GM19397 (cell line): ENCODE measurements around the gene PMM2.
"Not testable (repeated sequence)": the region's sequence is repeated elsewhere in the genome, so short reads cannot be mapped to it uniquely, and the experiment has no call there.

Source experiments
- ATAC-seq: cut with Tn5 transposase; IDR thresholded peaks from one replicate; pipeline ENCODE4 v1.9.1; 2021; ENCODE audit warnings: mild to moderate bottlenecking, moderate library complexity; ENCODE audit not compliant: unreplicated experiment

The PMM2 gene

DNA sequence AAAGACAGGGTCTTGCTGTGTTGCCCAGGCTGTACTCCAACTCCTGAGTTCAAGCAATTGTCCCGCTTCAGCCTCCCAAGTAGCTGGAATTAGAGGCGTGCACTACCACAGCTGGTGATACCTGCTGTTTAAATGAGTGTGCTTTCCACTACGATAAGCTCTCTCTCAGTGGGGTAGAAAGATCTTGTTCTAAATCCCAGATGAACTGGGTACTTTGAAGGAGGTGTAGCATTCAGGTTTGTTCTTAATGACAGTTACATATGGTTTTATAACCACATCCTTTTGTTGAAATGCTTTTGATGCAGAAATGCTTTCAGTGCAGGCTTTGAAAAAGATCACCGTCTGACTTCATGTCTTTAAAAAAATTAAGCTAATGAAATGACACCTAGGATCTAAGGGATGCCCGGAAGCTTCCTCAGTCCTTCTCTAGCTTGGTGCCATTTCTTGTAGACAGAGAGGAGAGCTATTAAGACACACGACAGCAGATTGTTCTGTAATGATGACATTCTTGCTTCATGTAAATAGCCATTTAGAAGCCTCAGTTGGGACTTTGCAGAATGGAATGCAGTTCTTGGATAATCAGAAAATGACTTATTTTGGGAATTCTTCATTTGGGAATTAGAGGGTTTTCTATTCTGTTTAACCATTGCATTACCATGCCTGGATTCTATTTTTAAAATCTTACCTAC, 19.5 kb downstream of the PMM2 start:
- ATAC-seq = no peak

DNA sequence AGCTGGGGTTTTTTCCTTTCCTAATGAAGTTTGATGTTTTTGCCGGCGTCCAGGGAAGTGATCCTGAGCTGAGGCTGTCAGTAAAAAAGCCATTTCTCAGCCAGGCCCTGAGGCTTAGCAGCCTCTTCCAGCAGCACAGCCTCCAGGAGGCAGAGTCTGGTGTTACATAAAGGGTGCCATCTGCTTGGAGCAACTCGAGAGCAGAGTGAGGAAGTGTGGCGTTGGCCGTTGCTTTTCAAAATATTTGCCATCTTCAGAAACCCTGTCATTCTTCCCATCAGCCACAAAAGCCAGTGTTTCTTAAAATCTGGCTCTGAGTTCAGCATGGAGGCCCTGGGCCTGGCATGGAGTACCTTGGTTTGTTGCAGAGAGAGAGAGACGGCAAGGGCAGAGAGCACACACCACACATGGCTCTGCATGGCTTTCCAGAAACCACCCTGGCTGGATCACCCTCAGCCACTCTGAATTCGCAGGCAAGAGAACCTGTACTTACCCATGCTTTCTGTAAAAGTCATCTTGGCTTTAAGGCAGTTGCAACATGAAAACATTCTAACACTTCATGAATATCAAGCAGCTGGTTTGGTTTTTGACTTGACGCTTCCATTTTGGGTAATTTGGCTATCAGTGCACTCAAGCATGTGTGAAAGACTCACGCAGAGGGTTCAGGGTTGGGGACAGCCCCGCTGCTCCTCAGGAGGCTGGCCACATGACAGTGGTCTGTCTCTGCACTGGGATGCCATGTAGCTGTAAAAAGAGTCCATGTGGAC, 21.0 kb downstream of the PMM2 start:
- ATAC-seq = peak; percentile 87

DNA sequence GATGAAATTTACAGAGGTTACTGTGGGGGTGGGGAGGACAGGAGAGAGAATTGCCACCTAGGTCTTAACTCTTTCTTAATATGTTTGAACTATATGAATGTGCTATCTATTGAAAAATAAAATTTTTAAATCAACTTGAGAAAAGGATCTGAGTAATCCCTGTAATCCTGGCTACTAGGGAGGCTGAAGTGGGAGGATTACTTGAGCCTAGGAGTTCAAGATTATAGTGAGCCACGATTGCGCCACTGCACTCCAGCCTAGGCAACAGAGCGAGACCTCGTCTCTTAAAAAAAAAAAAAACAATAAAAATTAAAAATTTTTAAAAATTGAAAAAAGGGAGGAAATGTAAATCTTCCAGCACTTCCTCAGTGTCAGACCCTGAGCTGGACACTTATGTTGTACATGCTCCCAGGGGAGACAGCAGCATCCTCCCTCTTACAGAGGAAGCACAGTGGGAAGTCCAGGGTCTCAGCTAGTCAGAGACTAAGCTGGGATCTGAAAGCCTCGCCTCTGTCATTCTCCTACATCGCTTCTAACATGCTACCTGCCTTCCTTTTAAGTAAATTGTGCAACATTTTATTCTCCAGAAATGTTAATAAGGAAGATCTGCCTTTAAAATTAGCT, 21.9 kb downstream of the PMM2 start:
- no peak for ATAC-seq

DNA sequence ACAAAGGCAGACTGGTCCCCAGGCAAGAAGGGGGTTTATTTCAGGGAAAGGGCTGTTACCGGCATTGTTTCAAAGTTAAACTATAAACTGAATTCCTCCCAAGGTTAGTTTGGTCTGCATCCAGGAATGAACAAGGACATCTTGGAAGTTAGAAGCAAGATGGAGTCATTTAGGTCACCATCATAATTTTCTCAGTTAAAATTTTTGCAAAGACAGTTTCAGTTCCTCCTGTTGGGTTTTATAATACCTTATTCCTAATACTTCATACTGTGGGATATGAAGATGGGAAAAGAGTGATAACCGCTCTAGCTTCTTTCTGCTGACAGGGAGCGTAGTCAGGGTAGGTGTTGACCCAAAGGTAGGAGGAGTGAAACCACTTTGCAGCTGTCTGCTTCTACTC, 24.8 kb downstream of the PMM2 start:
- no peak for ATAC-seq

DNA sequence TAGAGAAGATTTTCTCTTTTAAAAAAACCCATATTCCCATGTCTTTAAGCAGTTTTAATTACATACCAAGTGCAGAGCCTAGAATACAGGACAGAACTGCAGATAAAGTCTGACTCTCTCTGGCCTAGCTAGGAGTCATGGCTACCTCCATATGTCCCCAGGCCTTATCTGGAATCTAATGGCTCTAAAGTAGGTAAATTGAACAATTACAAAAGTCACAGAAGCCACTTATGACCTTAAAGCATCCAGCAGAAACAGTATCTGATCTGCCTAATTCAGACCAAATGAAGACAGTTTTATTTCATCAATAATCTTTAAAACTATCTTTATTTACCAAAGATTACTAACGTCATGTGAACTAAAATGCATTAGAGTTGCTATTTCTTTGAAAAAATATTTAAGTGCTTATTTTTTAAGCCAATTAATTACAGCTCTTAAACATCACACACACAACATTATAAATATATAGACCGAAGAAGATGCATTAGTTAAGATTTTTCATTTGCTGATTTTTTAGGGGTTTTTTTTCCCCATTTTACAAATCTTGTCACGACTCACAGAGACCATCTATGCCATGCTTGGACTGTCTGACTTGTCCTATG, 28.7 kb downstream of the PMM2 start:
- ATAC-seq = no peak

DNA sequence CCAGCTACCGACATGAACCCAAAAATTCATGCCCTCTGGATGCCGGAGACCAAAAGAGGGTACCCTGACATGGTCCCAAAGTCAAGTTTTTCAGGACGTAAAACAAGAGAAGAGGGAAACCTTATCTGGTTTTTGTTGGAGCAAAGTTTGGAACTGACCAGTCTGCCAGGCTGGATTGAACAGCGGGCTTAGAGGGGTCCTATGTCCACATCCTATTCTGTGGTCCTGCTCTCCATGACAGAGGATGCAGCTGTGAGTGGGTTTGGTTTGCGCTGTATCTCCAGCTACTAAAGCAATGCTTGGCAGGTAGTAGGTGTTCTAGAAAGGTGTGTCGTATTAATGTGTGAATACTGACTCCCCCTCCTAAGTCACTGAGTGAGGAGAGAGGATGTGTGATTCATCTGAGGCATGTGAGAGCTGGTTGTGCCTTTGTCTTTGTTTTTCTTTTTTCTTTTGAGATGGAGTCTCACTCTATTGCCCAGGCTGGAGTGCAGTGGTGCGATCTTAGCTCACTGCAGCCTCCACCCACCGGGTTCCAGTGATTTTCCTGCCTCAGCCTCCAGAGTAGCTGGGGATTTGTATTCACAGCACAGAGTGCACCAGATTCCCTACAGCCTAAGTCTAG, 31.0 kb downstream of the PMM2 start:
- ATAC-seq = no peak

DNA sequence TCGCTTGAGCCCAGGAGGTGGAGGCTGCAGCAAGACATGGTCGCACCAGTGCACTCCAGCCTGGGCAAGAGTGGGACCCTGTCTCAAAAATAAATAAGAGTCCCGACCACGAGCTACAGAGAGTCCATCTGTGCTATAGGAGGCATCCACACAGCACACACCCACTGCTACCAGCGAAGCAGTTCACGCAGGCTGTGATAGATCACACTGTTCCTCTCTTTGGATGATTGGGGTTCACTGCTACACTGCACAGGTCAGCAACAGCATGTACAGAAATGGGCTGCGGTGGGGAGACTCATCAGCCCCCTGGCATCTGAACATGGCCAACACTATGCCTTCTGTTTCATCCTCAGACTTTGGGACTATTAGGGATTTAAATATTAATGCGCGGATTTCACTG, 33.8 kb downstream of the PMM2 start:
- ATAC-seq = no peak

DNA sequence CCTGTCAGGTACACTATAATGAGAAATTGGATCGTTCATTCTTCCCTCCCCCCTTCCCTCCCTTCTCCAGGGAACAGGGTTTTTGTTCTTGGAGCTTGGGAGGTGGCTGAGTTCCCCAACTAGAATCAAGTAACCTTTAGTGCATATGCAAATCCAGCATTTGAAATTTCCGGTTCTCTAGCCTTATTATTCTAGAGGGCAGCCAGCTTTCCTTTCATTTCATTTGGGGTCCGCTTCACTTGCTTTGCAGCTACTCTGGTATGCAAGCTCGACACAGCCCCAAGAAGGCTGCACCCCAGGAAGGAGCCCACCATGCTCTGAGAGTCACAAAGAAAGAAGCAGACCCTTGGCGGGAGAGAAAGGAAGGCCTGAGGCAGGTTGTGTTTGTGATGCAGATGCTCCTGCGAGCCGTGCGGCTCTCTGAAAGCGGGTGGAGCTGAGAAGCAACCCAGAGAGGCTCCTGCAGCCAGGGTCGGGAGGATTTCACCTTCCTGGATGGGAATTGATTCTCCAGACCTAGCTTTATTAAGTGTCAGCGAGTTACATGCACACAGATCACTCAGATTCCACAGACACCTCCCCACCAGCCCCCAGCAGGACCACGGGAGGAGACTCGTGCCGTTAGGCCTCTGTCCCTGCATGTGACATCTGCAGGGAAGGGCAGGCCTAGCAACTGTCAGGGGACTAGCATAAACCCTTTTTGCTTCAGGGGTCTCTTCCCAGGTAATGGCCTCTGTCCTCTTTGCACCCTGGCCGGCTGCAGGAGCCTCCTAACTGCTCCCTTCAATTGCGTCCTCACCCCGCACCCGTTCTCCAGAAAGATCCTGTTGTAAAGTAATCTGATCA, 34.5 kb downstream of the PMM2 start:
- ATAC-seq = no peak

DNA sequence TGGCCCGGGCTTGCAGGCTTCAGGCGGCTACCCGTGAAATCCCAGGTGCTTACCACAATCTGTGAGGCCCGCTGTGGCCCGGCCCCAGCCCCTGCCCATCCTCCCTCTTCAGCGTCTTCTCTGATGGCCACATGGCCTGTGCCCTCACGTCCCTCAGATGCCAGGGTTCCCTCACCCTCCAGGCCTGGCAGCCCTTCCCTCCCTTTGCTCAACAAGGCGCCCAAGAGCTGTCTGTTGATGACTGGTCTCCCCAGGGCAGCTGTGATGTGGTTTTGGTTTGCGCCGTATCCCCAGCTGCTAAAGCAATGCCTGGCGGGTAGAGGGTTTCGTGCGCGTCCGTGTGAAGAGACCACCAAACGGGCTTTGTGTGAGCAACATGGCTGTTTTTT, 35.1 kb downstream of the PMM2 start:
- no peak for ATAC-seq

DNA sequence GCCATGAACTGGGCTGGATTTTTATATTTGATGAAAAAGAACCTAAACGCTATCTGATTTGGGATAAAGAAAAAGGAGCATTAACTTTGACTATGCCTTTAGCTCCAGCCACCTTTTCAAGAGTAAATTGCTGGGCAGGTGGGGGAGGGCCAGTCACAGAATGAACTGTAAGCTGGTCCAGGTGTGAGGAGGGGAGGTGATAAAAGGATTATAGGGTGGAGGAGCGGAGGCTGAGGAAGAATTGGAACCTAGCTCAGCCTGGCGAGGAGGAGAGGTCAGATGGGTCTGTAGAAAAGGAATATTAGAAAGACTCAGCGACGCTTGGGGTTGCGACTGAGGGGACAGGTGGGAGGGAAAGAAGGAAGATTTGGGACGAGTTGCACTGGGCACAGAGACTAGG, 39.2 kb downstream of the PMM2 start:
- not testable (repeated sequence) for ATAC-seq

DNA sequence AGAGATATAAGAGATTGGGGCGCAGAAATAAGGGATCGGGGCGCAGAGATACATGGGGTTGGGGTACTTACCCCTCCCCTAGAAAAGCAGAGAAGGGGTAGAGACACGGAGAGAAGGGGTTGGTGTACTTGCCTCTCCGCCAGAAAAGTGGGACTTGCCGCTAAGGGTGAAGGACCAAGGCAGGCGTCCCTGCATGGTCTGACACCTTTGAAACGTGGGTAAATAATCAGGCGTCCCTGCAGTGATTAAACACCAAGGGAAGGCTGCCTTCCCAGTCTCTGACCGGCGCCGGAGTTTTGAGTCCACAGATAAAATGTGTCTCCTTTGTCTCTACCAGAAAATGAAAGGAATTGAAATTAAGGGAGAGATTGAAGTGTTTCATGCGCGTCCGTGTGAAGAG, 40.0 kb downstream of the PMM2 start:
- not testable (repeated sequence) for ATAC-seq

DNA sequence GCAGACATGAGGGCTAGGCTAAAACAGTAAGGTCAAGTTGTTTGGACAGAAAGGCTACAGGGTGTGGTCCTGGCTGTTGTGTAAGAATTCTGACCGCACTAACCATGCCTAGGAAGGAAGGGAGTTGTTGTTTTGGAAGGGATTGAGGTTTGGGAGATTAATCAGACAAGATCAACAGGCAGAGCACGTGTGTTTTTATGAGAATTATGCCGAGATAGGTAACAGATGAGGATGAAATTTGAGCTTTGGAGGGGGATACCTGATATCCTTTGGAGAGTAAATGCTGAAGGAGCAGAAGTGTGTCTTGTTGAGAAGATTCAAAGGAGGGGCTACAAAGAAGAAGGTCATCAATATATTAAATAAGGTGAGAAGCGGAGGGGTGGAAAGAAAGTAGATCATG, 44.4 kb downstream of the PMM2 start:
- ATAC-seq = not testable (repeated sequence)

DNA sequence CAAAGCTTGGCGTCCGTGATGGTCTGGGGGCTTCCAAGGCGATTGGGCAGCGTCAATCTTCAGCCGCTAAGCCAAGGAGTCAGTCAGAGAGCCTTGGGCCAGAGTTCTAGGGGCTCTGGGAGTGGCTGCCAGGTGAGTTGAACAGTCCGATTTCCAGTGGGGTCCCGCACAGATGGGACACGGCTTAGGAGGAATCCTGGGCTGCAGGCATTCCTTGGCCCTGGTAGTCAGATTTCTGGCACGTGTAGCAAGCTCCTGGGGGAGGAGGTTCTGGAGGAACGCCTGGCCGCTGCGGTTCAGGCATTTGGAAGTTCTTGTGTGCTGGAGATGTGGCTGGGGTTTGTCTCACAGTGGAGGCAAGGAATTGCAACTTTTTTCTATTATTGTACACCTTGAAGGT, 45.7 kb downstream of the PMM2 start:
- ATAC-seq = not testable (repeated sequence)

DNA sequence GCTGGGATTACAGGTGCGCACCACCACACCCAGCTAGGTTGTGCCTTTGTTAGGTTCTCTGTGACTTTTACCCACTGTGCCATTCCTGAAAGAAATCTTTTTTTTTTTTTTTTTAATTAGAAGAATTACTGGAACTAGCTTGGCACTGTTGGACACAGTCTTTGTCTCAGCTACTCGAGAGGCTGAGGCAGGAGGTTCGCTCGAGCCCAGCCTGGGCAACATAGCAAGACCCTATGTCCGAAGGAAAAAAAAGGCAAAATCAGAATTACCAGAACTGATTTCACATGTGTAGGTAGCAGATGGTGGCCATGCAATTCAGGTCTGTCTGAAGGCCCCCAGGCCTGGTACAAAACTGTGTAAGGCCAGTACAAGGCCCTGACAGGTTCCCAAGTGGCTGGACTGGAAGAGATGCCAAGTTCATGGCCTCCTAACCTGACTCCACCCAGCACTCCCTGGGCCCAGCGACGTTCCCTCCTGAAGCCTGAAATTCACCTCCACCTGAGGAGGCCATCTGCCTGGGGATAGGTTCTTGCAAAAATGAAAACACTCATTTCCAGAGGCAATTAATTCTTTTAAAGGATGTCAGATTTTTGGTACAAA, 48.2 kb downstream of the PMM2 start:
- no peak for ATAC-seq

DNA sequence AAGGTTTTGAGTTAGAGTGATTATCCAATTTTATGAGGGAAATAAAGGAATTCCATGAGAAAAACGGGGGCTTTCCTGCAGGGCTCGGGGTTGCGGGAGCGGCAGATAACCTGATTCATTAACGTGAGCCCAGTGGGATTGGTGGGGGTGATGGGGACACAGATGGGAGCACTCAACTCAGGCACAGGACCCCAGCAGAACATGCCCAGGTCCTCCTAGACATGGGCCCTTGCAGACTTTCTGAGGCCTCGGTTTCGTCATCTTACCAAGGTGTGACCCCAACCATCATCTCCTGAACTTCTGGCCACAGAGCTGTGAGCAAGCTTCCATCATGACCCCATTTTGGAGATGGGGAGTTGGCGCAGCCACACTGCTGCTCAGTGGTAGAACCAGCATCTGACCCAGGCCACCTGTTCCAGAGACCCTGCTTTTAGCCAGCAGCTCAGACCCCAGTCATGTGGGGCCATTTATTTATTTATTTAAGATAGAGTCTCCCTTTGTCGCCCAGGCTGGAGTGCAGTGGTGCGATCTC, 48.8 kb downstream of the PMM2 start:
- no peak for ATAC-seq

DNA sequence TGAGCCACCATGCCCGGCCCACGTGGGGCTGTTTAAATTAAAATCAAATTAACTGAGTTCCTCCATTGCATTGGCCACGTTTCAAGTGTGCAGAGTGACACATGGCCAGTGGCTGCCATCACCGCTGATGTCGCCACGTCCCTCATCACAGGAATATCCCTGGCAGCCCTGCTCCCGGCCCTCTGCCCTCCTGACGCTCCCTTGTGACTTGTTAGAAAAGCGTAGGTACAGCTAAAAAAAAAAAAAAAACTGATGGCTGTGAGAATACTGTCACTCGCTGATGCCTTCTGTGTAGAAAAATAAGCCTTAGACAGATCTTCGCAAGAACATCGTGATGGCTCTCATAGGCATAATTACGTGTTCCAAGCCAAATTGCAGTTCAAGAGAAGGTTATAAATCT, 49.5 kb downstream of the PMM2 start:
- ATAC-seq = no peak

DNA sequence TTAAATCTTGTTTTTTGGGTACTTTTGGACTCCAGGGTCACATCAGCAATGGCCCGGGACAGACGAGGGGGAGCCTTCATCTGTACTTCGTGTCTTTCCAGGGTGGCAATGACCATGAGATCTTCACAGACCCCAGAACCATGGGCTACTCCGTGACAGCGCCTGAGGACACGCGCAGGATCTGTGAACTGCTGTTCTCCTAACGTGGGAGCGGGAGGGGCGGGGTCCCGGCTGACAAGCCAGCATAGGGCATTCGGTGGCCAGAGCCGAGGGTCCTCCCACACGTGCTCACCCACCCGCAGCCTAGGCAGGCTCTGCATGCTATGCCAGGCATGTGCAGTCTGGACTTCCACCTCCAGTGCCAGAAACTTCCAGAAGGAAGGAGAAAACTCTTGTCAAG, 50.0 kb downstream of the PMM2 start:
- no peak for ATAC-seq

DNA sequence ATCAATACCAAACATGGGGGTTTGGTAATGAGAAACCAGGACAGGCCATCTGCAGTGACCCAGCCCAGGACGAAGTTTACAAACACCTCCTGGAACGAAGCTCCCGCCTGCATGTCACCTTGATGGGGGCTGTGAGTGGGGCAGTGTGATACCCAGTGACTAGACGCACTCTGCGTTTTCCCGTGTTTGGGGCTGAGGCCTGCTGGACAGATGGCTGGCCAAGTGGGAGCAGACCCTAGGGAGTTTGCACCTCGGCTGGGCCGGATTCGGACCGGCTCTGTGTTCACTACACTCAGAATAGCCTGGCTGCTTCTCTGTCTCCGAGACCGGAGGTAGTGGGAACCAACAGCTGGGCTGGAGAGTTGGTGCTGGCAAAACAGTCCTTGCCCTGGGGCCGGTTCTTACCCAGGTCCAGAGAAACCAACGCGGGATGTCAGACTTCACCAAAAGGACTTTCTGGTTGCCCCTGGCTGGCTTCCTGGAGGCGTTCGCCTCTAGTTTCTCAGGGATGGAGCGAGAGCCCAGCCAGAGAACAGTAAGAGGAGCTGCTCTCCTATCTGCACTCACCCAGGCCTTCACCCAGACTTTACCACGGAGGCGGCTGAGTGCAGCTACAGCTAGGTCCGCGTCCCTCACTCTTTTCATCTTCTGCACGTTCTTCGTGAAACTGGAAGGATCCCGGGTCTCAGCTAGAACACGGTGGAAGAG, 50.7 kb downstream of the PMM2 start:
- no peak for ATAC-seq

DNA sequence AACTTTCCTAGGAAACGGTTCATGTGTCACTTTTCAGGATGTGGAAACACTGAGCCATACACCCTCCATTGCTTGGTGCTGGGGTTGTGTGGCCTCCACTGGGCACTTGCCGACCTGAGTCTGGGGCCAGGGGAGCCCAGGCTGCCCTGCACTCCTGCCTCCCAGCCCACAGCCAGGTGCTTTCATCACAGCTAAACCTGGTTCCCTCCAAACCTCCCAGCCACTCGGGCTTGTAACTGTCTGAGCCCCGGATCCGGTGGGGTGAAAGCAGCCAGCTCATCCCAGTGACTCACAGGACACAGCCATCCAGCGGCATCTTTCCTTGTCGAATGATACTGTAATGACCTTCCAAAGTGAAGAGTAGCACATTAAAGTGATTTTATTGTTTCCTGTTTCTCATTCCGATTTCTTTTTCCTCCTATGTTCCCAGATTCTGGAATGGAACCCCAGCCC, 51.3 kb downstream of the PMM2 start:
- no peak for ATAC-seq
